PFSK-1 (cell line): ENCODE results near the gene CEP104.

Experiments used
- FOXP2 ChIP-seq: optimal IDR thresholded peaks from 2 replicates; pipeline ENCODE3; 2011; ENCODE audit warnings: borderline replicate concordance, control low read depth, inconsistent platforms; ENCODE audit not compliant: insufficient read depth; ENCODE audit errors: extremely low read length, extremely low read depth
- POLR2AphosphoS5 ChIP-seq: IDR thresholded peaks from 2 replicates; pipeline ENCODE4 v1.6.1; 2012; ENCODE audit warnings: low read depth, mild to moderate bottlenecking, control low read depth, low read length, moderate library complexity
- SIN3A ChIP-seq: IDR thresholded peaks from 2 replicates; pipeline ENCODE4 v1.6.1; 2012; ENCODE audit warnings: mild to moderate bottlenecking, low read length, moderate library complexity, borderline replicate concordance; ENCODE audit not compliant: insufficient read depth
- TAF1 ChIP-seq: IDR thresholded peaks from 2 replicates; pipeline ENCODE4 v1.6.1; 2012; ENCODE audit warnings: low read length, control low read depth, borderline replicate concordance; ENCODE audit not compliant: insufficient read depth
- TF ChIP-seq, protein P1 (sequence below), 2 experiments: IDR thresholded peaks; 2 replicates each; pipeline versions ENCODE4 v1.6.1 to v1.8.0; 2011 to 2012; ENCODE audit warnings: low read depth in 2 of 2, low read length in 2 of 2, control low read depth in 1 of 2, inconsistent platforms in 1 of 2, mild to moderate bottlenecking in 1 of 2, moderate library complexity in 1 of 2; ENCODE audit not compliant: insufficient read depth in 1 of 2

CEP104 gene

DNA sequence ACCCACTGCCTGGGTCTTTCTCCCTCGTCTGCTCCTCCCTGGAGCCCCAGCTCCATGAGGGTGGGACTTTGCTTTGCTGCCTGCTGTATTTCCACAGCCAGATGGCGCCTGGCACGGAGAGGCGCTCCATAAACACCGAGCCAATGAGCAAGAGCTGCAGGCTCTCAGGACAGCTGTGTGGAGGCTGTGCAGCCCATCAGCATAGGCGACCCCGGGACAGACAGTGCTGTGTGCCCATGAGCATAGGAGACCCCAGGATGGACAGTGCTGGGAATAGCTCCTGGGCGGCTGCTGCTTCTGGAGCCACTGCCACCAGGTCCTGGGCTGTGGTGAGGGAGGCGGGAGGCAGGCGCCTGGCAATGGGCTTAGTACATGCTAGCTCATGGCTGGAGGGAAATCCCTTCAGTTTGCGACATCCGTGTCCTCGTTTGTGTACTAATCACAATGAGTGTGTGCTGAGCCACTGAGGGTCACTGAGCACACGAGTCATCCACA is 29.2 kb downstream of the CEP104 start:
- TF ChIP-seq FOXP2 (no peak), TAF1 (no peak), POLR2AphosphoS5 (no peak), SIN3A (no peak)

DNA sequence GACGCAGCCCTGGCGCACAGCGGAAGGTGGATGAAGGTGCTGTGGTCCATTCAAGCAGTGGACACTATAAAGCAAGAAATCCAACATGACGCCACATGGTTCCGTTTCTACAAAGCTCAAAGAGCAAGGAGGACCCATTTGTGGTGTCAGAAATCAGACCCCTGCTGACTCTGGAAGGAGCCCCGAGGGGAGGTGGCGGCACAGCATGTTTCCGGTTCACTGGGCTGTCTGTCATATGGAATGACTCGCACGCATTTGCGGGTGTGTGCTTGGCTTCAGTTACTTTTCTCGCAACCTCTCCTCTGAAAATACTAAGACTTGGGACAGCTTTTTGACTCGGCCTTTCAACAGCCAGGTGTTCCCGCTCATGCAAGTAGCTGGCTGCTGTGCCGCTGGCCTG is 31.7 kb downstream of the CEP104 start:
- TF ChIP-seq, protein P1, sequence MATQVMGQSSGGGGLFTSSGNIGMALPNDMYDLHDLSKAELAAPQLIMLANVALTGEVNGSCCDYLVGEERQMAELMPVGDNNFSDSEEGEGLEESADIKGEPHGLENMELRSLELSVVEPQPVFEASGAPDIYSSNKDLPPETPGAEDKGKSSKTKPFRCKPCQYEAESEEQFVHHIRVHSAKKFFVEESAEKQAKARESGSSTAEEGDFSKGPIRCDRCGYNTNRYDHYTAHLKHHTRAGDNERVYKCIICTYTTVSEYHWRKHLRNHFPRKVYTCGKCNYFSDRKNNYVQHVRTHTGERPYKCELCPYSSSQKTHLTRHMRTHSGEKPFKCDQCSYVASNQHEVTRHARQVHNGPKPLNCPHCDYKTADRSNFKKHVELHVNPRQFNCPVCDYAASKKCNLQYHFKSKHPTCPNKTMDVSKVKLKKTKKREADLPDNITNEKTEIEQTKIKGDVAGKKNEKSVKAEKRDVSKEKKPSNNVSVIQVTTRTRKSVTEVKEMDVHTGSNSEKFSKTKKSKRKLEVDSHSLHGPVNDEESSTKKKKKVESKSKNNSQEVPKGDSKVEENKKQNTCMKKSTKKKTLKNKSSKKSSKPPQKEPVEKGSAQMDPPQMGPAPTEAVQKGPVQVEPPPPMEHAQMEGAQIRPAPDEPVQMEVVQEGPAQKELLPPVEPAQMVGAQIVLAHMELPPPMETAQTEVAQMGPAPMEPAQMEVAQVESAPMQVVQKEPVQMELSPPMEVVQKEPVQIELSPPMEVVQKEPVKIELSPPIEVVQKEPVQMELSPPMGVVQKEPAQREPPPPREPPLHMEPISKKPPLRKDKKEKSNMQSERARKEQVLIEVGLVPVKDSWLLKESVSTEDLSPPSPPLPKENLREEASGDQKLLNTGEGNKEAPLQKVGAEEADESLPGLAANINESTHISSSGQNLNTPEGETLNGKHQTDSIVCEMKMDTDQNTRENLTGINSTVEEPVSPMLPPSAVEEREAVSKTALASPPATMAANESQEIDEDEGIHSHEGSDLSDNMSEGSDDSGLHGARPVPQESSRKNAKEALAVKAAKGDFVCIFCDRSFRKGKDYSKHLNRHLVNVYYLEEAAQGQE (IDR thresholded peaks at IDR 0.05; ENCODE audit: insufficient read depth in 1 of 2, low read depth in 2 of 2, low read length in 2 of 2), result no peak
- TF ChIP-seq SIN3A (no peak), FOXP2 (no peak), TAF1 (no peak), POLR2AphosphoS5 (no peak)

DNA sequence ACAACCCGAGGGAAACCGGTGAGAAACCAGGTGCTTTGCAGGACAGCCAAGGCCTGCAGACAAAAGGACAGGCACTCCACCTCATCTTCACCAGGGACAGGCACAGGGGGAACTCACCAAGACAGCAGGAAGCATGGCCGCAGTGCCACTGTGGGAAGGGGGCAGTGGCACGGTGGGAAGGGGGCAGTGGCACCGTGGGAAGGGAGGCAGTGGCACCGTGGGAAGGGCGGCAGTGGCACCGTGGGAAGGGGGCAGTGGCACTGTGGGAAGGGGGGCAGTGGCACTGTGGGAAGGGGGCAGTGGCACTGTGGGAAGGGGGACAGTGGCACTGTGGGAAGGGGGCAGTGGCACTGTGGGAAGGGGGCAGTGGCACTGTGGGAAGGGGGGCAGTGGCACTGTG is 32.4 kb downstream of the CEP104 start:
- TF ChIP-seq SIN3A, result no peak

DNA sequence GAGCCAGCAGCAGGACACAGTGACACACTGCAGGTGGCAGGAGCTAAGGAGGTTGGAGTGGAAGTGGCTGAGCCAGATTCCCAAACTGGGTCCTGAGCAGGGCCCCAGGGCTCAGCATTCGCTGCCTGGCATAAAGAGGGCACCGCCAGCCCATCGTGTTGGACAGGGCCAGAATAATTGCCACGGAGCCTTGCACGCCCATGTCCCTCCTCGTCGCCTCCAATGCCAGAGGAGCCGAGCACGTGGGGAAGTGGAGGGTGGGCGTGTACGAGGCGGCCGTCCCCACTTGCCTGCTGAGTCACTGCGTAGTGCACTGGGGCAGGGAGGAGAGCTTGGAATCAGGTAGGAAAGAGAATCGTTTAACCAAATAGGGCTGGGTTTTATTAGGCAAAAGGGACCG is 34.6 kb downstream of the CEP104 start:
- TF ChIP-seq FOXP2 (no peak), SIN3A (no peak), TAF1 (no peak), POLR2AphosphoS5 (no peak)
- TF ChIP-seq, protein P1 (IDR thresholded peaks at IDR 0.05; ENCODE audit: insufficient read depth in 1 of 2, low read depth in 2 of 2, low read length in 2 of 2), result no peak

DNA sequence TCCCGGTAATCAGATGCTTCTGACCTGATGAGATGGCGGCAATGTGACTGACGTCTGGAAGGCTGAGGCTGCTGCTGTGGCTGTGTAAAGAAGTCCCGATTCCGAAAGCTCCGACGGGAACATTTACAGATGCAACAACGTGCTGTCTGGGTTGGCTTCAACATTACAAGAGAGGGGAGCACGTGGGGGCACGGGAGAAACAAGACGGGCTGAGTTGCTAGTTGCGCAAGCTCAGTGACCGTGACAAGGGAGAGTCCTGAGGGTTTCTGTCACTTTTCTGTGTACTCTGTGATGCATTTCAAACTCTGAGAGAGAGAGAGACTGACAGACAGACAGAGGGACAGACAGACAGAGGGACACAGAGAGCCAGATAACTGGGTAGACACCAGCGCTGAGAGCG is 35.1 kb downstream of the CEP104 start:
- TF ChIP-seq SIN3A (no peak), FOXP2 (no peak), TAF1 (no peak), POLR2AphosphoS5 (no peak)
- TF ChIP-seq, protein P1 (IDR thresholded peaks at IDR 0.05; ENCODE audit: insufficient read depth in 1 of 2, low read depth in 2 of 2, low read length in 2 of 2), result no peak

DNA sequence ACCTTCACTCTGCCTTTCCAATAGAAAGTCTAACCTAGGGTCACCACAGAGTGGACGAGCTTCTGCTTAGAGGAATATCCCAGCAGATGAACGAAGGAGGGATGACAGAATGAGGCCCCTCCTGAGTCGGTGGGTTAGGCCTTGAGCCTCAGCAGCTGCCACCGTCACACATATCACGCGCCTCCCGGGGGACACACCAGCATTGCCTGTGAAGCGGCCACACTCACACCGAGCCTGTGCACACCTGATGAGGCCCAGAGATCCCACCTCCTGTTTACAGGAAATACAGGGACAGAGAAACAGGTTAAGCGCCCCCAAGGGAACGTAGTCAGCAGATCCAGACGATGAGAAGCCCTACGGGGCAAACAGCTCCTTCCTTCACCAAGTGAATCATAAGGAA is 35.6 kb downstream of the CEP104 start:
- TF ChIP-seq SIN3A, result no peak
- TF ChIP-seq, protein P1 (IDR thresholded peaks at IDR 0.05; ENCODE audit: insufficient read depth in 1 of 2, low read depth in 2 of 2, low read length in 2 of 2), result no peak
- TF ChIP-seq TAF1, result no peak
- TF ChIP-seq FOXP2, result no peak
- no peak for TF ChIP-seq POLR2AphosphoS5
